NCI-H1436 treated with DMSO at 0.1 percent for 48 hours (cell line): Measurements from ENCODE around the gene KRT4.

Experiments
- DNase-seq: peaks from one replicate; lab custom pipeline; 2025; lab: John Stamatoyannopoulos, UW

The KRT4 gene

DNA sequence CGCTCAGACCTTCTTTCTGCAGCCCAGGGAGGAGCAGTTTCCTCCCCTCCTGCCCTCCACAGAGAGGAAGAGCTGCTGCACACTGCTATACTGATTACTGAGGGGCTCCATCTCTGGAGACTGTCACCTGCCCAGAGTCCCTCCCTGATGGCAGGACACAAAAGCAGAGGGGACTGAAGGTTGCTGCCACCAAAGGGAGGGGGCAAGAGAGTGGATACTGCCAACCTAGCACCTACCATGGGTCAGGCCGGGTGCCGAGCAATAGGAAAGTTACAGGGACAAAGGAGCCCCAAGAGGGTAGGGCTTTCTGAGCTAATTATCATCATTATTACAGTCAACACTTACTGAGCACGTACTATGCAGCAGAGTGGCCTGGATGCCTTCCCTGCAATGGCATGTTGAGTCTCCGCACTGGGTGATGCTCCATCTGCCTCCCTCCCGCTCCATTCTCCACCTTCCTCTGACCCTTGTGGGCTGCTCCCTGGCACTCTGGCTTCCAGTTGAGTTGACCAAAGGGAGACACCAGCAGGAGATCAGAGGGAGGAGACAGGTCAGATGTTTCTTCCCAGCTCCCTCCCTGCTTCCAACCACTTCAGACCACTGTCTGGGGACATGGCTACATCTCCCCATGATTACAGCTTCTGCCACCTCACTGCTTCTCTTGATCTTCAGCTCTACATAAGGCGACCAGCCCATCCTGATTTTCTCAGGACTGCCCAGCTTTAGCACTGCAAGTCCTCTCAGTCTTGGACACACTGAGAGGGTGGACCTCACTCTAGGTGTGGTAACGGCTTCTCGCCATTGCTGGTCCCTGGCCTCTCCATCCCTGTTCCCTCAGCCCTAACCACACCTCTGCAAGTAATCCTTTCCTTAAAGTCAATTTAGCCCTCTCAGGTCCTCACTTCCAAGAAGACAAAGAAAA lies 22.8 kb upstream of the KRT4 start:
- no peak for DNase-seq

GRCh38 chr12:52836042-52836466 lies 22.1 kb upstream of the KRT4 start:
- DNase-seq: no peak

DNA sequence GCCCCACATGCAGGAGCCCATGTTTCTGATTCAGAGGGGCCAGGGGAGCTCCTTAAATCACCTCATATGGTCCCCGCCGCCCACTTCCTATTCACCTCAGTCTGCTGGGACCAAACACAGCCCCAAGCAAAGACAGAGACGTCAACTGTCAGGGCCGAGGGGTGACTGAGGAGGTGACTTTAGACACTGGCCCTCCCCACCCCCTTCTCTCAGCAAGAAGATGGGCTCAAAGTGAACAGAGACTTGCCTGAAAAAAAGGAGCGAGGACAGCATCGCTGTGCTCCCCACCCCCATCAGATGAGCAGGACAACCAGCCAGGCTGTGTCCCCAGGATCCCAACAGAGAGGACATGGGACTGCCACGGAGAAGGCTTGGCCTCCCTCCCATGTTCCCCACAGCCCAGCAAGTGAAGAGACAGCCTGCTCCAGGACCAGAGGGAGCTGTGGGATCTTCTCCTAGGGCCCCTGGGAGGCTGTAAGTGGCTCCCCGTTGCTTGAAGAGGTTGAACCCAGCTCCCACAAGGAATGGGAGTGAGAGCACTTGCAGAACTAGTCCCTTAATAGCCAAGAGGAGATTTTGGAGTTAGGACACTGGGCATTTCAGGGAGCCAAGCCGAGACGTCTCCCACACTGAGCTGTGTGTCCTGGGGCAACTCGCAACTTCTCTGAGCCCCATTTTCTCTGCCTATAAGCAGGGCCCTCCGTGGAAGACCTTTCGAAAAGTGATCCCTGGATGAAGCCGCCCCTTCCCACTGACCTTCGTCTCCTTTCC lies 21.5 kb upstream of the KRT4 start:
- DNase-seq: no peak

DNA sequence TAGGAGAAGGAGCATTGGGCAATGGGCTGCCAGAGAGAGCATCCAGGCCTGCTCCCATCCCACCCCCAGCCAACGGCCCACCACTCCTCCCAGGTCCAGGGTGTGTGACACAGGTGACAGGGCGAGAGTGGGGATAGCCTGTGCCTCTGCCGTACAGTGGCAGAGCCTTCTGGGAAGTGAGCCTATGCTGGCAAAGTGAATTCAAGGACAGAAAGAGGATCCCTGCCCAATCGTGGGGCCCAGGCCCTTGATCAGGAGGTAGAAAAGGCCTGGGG lies 20.7 kb upstream of the KRT4 start:
- DNase-seq: no peak

DNA sequence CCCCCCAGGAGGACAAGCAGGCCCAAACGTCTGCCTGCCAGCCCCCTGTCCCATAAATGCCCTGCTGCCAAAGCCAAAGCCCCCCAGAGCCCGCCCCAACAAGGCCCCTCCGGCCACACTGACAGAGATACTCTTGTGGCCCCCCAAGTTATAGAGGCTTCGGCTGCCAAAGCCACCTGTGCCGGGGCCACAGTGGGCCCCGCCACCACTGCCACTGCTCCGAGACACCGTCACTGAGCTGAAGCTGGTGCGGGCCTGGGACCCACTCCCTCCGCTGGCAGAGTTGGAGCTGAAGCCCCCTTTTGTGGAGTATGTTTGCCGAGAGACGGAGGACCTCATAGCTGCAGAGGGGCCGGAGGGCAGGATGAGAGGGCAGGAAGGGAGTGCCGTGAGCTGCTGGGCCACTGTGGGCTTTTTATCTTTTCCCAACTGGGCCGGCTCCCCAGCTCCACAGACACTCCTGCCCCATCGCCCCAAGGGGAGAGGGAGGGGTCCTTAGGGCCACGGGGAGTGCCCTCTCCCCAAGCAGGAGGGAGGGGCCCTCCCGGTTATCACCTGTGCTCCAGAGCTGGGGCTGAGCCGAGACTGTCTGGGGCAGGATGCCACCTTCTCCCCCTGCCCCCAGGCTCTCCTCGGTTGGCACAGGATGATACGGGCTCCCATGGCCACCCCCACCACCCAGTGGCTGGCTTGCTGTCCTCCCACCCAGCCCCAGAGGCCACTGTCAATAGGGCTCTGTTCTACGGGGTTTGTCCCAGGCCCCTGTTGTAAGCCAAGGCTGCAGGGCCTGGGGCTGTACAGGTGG lies 20.2 kb upstream of the KRT4 start, which contains the start of gene KRT79:
Gene KRT79 (minus strand): TSS at position 390 of the 805 bp plus-strand sequence. CDS start 51 bp downstream, at position 339.
- DNase-seq: no peak

DNA sequence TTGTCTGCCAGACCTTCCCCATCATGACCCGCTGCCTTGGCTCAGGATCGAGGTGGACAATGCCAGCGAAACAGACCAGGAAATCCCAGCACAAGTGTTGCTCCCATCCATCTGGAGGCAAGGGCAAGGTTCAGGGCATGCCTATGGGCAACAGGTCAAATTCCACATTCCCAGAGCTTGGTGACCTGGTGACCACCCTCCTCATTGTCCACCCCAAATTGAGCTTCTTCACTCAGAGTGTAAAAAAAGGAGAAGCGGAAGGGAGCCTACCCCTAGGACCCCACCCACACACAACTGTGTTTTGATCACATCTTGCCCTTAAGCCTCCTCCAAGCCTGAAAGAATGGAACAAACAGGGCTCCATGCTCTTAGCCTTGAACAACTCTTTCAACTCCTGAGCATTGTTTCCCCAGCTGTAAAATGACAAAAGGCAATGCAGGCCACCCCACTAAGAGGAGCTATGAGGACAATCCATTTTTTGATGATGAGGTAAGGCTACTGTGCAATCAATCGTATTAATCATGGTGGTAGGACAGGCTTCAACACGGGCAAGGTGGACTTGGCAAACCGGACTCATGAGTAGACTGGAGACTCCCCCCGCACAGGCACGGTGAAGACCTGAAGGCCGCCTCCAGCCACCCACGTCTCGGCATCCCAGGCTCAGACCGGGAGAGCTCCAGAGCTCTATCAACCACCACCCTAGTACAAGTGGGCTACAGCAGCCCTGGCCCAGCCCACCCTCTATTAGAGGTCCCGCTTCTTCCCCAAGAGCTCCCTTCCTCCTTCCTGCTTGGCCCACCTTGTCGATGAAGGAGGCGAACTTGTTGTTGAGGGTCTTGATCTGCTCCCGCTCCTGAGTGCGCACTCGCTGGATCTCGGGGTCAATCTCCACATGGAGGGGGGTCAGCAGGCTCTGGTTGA lies 19.3 kb upstream of the KRT4 start:
- no peak for DNase-seq

- DNase-seq: no peak
These were observed 18.5 kb upstream of the KRT4 start for GRCh38 chr12:52832451-52832850.

- no peak for DNase-seq
These were observed 17.3 kb upstream of the KRT4 start for GRCh38 chr12:52831251-52831650.

DNA sequence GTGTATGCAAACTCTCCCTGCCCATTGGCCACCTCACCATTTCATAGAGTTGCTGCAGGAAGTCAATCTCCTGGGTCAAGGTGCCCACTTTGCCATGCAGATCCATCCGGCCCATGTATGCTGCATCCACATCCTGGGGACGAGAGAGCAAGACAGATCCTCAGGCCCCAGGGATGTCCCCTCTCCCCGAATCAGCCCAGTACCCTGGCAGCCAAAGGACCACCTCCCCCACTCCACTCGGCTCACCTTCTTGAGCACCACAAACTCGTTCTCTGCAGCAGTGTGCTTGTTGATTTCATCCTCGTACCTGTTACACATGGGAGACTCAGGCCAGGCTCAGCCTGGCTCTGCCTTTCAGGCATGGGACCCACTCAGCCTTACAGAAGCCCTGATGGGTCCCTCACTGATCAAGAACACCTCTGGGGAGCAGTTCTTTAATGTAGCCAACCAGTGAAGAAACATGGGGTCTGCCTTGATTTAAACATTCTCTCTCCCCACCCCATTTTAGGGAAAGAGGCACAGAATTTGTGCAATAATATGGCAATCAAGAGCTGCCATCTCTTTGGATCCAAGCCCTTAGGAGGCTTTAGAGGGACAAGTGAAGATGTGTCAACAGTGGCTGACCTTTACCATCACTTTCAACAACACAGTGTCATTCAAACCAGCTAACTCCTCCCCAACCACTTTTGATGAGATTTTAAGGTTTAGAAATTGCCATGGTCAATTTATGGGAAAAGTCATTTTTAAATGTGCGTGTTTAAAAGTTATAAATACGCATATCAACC lies 16.3 kb upstream of the KRT4 start:
- no peak for DNase-seq

DNA sequence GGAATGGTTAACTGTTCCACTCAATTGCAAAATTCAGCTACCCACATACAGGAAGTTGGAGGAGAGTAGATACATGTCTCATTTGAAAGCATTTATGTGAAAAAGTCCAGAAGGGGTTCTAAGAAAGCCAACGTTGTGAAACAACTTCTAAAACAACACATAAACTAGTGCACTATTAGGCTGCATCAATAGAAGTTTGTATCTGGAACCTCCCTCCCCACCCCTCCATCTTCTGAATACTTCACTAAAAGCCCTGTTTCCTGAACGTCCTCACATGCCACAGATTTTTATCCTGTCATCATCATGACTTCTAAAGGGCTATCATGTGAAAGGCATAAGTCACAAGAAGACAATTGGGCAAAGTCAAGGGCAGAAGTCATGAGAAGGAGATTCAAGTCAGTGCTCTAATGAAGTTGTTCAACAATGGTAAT lies 14.7 kb upstream of the KRT4 start:
- DNase-seq: no peak

DNA sequence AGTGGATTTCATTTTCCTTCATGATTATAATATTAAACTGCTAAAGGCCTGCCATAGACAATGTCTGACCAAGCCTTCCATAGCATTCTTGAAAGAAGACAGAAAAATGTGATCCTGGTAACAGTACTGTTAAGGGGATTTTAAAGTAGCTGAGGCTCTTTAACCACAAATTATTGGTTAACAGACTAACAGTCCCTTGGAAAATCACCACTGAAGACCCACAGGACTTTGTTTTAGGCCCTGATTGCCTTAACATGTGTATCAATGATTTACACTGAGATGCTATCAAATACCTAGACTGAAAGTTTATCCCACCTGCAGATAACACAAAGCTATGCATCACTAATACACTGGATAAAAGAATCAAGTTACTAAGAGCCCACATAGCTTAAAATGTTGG lies 14.2 kb upstream of the KRT4 start:
- DNase-seq: no peak

- DNase-seq: no peak
These were observed 13.7 kb upstream of the KRT4 start for GRCh38 chr12:52827499-52828090.

DNA sequence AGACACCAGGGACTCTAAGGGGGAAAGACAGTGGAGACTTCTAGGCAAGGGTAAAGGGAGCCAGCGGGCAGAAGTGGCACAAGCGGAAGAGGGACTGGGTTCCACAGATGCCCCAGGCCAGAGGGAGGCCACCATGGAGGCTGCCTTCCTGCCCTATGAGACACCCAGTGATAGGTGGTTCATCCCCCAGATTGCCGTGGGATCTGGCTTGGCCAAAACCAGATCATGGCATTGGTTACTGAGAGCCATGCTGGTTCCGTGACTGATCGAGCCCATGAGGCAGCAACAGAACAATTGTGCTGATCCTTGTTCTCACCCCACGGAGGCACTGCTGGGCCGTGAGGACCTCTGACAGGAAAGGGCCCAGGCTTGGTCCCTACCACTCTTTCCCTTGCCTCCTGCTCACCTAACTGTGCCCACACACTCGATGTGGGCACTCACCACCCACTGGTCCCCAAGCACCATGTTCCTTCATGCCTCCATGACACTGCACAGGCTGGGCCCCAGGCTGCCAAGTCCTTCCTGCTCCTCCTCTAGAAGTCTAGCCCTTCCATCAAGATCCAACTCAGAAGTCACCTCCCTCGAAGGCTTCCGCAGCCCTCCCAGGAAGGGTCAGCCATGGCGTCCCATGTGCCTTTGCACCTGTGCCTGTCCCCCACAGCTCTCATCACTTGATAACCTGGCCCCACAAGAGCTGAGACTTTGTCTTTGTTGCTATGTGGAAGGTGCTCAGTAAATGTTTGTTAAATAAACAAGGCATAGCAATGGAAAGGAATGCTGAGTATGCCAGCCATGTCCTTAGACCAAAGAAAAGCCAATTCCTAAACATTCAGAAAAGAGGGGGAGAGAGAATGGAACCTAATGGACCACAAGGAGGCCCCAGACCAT lies 12.9 kb upstream of the KRT4 start:
- DNase-seq: no peak

DNA sequence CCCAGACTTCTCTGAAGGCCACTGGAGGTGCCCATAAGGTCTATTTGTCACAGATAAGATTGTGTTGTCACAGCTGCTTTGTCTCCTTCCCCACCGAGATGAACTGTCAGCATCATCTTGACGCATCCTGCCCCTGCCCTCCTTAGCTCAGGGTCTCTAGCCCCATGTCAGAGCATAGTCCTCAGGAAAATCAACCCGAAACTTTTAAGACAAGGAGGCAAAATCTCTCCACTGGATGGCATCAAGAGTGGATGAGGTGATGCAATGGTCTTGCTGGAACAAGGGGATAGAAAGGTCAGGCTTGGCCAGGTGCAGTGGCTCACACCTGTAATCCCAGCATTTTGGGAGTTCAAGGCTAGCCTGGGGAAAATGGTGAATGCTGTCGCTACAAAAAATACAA lies 12.0 kb upstream of the KRT4 start:
- DNase-seq: no peak

GRCh38 chr12:52824741-52825410 lies 11.0 kb upstream of the KRT4 start:
- DNase-seq: no peak

DNA sequence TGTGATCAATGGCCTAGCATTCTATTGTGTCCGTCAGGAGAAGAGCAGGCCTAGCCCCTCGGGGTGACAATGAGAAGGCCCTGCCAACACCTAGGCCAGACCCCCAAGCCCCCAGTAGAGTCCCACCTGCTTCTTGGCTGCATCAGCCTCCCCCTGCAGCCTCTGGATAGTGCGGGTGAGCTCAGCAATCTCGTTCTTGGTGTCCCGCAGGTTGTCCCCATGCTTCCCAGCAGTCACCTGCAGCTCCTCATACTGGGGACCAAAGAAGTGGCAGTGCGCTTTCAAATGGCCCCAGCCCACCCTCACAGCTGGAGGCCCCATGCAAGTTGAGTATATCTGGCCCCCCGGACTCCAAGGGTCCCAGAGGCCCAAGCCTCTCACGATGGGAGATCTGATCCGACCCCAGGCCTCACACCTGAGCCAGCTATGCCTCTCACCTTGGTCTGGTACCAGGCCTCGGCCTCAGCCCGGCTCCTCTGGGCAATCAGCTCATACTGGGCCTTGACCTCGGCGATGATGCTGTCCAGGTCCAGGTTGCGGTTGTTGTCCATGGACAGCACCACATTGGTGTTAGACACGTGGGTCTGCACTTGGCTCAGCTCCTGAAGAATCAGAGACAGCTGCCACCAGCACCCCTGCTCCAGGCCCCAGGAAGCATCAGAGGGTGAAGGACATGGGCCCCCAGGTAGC lies 10.0 kb upstream of the KRT4 start:
- DNase-seq: no peak

DNA sequence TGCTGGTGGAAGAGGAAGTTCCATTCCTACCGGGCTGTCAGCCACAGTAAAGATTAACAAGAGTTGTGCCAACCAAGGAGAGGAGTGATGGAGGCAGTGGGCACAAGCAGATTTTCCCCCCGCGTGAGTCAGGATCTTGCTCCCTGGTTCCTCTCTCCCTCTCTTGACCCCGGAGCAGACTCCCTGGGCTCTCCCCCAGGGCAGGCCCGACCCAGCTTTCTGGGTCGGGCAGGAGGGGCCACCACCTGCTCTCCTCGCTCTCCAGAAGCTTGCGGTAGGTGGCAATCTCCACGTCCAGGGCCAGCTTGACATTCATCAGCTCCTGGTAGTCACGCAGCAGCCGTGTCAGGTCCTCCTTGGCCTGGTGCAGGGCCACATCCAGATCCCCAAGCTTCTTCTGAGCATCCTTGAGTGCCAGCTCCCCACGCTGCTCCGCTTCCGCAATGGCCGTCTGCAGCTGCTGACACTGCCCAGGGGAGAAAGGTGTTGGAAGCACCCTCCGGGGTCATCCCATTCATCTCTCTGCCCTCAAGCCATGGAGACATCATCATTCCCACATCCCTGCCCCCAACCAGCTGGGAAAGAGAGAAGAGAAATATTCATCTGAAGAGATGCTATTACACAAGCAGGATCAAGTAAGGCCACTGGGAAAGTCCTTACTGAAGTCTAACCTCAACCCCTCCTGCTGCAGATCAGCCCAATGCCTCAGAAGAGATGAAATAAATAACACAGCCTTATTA lies 9.0 kb upstream of the KRT4 start:
- no peak for DNase-seq
